Gastroesophageal sphincter (tissue), 3 donors: ENCODE measurements around the gene ILRUN.

Experiments
- CTCF ChIP-seq, 4 experiments: fragments of 200-600 bp in 2 of 4; fragments of 450-650 bp in 2 of 4; sonication (generic) in 1 of 4; IDR thresholded peaks; one replicate each; pipeline ENCODE4 v1.5.1; 2017 to 2019; ENCODE audit warnings: antibody characterized with exemption in 4 of 4, mild to moderate bottlenecking in 2 of 4, moderate library complexity in 2 of 4
- EP300 ChIP-seq: sonication (generic); formaldehyde crosslinking; IDR thresholded peaks from one replicate; pipeline ENCODE4 v1.6.1; 2017; ENCODE audit warnings: antibody characterized with exemption, mild to moderate bottlenecking
- POLR2A ChIP-seq, 2 donors: fragments of 450-650 bp; IDR thresholded peaks; one replicate each; pipeline ENCODE4 v1.6.1; 2017; ENCODE audit warnings: antibody characterized with exemption in 2 of 2, mild to moderate bottlenecking in 2 of 2, moderate library complexity in 1 of 2
- POLR2AphosphoS5 ChIP-seq: sonication (generic); formaldehyde crosslinking; IDR thresholded peaks from one replicate; pipeline ENCODE4 v1.6.1; 2017; ENCODE audit warnings: antibody characterized with exemption

- no peak for TF ChIP-seq CTCF (IDR thresholded peaks at IDR 0.05)
- TF ChIP-seq POLR2A (IDR thresholded peaks at IDR 0.05), result no peak
- TF ChIP-seq EP300, result no peak
- TF ChIP-seq POLR2AphosphoS5, result no peak
Observed at GRCh38 chr6:34731393-34732060, 35.0 kb upstream of the ILRUN start.
